Stimulated activated naive B cell treated with anti-CD40 and anti-IgM and Interleukin-4, amounts not matched to agents 10 μg/mL and 1 μg/mL and 100 μg/mL, for 72 hours (primary cell): ENCODE measurements around the gene NEMP2.
"Not testable (repeated sequence)": the region's sequence is repeated elsewhere in the genome, so short reads cannot be mapped to it uniquely, and the experiment has no call there.

ENCODE experiments used
- ATAC-seq, 2 donors: fragments of 150-1000 bp; cut with Tn5 transposase; replicated peaks; 2 replicates each; pipeline ENCODE4 v1.10.0; 2021; ENCODE audit warnings: moderate library complexity in 1 of 2
- DNase-seq: peaks from one replicate; pipeline ENCODE4 v3.0.0; 2021
- H3K27ac Mint-ChIP-seq: one replicate; pipeline ENCODE4 v1.8.0; 2022; ENCODE audit warnings: mild to moderate bottlenecking, mixed read lengths
- H3K27me3 Mint-ChIP-seq, 2 donors: one replicate each; pipeline ENCODE4 v1.8.0; 2022; ENCODE audit warnings: mixed read lengths in 2 of 2
- H3K36me3 Mint-ChIP-seq, 2 donors: one replicate each; pipeline ENCODE4 v1.8.0; 2022; ENCODE audit warnings: mixed read lengths in 2 of 2, mild to moderate bottlenecking in 1 of 2
- H3K4me1 Mint-ChIP-seq, 2 donors: one replicate each; pipeline ENCODE4 v1.8.0; 2022; ENCODE audit warnings: mixed read lengths in 2 of 2, mild to moderate bottlenecking in 1 of 2
- H3K4me3 Mint-ChIP-seq, 2 donors: one replicate each; pipeline ENCODE4 v1.8.0; 2022; ENCODE audit warnings: mild to moderate bottlenecking in 2 of 2, mixed read lengths in 2 of 2, moderate library complexity in 1 of 2
- H3K9me3 Mint-ChIP-seq, 2 donors: one replicate each; pipeline ENCODE4 v1.8.0; 2022; ENCODE audit warnings: mixed read lengths in 2 of 2, mild to moderate bottlenecking in 1 of 2

The NEMP2 gene

GRCh38 chr2:190526105-190526750 lies 8.3 kb downstream of the NEMP2 start:
- no peak for DNase-seq
- Mint-ChIP-seq H3K27ac (no peak overlapping the region), H3K4me3 (no peak overlapping the region), H3K36me3 (peaks cover 8 to 26% of the 10 kb centered on the region in 2 donors), H3K4me1 (peaks cover 35 to 47% of the 10 kb centered on the region in 2 donors), H3K9me3 (no peaks in the 10 kb centered on the region), H3K27me3 (no peaks in the 10 kb centered on the region)
- ATAC-seq, result no peak

- ATAC-seq, result no peak
Measured at GRCh38 chr2:190524928-190525327, 9.6 kb downstream of the NEMP2 start.

GRCh38 chr2:190519975-190520767 lies 14.4 kb downstream of the NEMP2 start:
- H3K4me3 Mint-ChIP-seq, result no peak overlapping the region
- no peak overlapping the region for H3K27ac Mint-ChIP-seq
- H3K36me3 Mint-ChIP-seq, result peaks cover 10 to 28% of the 10 kb centered on the region in 2 donors

More at GRCh38 chr2:190524928-190525327, 9.6 kb downstream of the NEMP2 start:
- H3K4me1 Mint-ChIP-seq, result peaks cover 33 to 45% of the 10 kb centered on the region in 2 donors
- no peak for DNase-seq
- no peak overlapping the region for H3K4me3 Mint-ChIP-seq
- no peak overlapping the region for H3K27ac Mint-ChIP-seq
- no peaks in the 10 kb centered on the region for H3K27me3 Mint-ChIP-seq
- H3K9me3 Mint-ChIP-seq, result no peaks in the 10 kb centered on the region
- peaks cover 10 to 36% of the 10 kb centered on the region in 2 donors for H3K36me3 Mint-ChIP-seq

DNA sequence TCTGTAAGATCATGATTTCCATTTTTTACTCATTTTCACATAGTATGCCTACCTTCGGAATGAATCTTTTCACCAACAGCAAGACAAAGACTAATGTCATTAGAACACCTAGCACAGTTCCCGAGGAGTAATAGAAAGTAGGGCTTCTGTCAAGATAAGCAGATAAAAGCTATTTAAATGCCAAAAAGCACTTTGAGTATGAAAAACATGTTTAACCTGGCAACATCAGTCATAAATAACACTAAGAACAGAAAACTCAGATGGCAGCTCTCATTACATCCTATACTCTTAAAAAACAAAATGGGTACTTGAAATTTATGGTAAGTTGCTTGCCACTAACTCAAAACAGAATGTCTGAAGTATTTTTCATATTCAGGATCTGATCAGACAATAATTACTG lies 17.1 kb downstream of the NEMP2 start:
- H3K27me3 Mint-ChIP-seq, result no peaks in the 10 kb centered on the region
- no peak overlapping the region for H3K27ac Mint-ChIP-seq
- no peaks in the 10 kb centered on the region for H3K9me3 Mint-ChIP-seq
- no peak for DNase-seq
- H3K4me1 Mint-ChIP-seq, result peaks cover 4 to 14% of the 10 kb centered on the region in 2 donors
- ATAC-seq, result no peak
- H3K4me3 Mint-ChIP-seq, result no peak overlapping the region
- H3K36me3 Mint-ChIP-seq, result peaks cover 7 to 31% of the 10 kb centered on the region in 2 donors

More at GRCh38 chr2:190519975-190520767, 14.4 kb downstream of the NEMP2 start:
- Mint-ChIP-seq H3K4me1 (peaks cover 4 to 14% of the 10 kb centered on the region in 2 donors), H3K9me3 (no peaks in the 10 kb centered on the region), H3K27me3 (no peaks in the 10 kb centered on the region)
- no peak for DNase-seq
- ATAC-seq, result no peak

GRCh38 chr2:190515687-190516086 lies 18.8 kb downstream of the NEMP2 start:
- Mint-ChIP-seq H3K4me1 (peaks cover 4 to 11% of the 10 kb centered on the region in 2 donors), H3K36me3 (peaks cover 3 to 19% of the 10 kb centered on the region in 2 donors), H3K9me3 (no peaks in the 10 kb centered on the region), H3K27me3 (no peaks in the 10 kb centered on the region), H3K4me3 (no peak overlapping the region), H3K27ac (no peak overlapping the region)
- no peak for DNase-seq
- ATAC-seq, result no peak

DNA sequence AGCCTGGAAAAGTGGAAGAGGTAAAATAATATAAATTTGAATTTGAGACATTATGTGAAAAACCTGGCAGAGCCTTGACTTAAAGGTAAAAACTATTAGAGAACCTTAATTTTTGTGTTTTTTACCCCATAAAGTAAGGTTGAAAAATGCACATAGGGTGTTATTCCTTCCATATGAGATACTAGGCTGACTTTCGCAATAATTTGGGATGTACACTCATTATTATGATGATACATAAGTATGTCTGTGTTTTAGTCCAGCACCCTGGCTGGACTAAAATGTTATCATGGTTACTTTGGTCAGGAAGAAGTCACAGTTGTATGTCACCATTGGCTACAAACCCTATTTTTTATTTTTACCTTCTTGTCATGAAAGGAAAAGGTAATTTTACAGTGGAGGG lies 19.8 kb downstream of the NEMP2 start:
- H3K9me3 Mint-ChIP-seq, result no peaks in the 10 kb centered on the region
- H3K36me3 Mint-ChIP-seq, result peaks cover 3 to 21% of the 10 kb centered on the region in 2 donors
- no peak for DNase-seq
- peaks cover 0 to 7% of the 10 kb centered on the region in 2 donors for H3K4me1 Mint-ChIP-seq
- H3K27me3 Mint-ChIP-seq, result no peaks in the 10 kb centered on the region
- no peak for ATAC-seq
- H3K4me3 Mint-ChIP-seq, result no peak overlapping the region
- no peak overlapping the region for H3K27ac Mint-ChIP-seq

DNA sequence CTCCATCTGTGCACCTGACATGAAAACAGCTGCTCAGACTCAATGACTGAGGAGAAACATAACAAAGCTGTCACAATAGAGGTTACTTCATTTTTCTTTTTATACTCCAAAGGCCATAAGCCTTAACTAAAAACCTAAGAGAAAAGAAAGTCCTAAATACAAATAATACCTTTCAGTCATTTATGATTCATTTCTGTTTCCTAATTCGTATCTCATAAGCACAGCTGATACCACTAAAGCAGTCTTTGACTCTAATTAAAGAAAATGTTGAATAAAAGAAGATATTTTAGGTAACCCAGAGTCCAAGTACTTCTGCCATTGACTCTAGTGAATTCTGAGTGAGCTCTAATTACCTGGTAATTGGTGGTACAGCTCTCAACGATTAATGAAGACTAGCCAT lies 20.6 kb downstream of the NEMP2 start:
- Mint-ChIP-seq H3K9me3 (no peaks in the 10 kb centered on the region), H3K36me3 (peaks cover 5 to 21% of the 10 kb centered on the region in 2 donors), H3K4me1 (peaks cover 2 to 11% of the 10 kb centered on the region in 2 donors), H3K4me3 (no peak overlapping the region), H3K27ac (peak overlapping the region; percentile 2), H3K27me3 (no peaks in the 10 kb centered on the region)
- DNase-seq (no peak), ATAC-seq (no peak)

DNA sequence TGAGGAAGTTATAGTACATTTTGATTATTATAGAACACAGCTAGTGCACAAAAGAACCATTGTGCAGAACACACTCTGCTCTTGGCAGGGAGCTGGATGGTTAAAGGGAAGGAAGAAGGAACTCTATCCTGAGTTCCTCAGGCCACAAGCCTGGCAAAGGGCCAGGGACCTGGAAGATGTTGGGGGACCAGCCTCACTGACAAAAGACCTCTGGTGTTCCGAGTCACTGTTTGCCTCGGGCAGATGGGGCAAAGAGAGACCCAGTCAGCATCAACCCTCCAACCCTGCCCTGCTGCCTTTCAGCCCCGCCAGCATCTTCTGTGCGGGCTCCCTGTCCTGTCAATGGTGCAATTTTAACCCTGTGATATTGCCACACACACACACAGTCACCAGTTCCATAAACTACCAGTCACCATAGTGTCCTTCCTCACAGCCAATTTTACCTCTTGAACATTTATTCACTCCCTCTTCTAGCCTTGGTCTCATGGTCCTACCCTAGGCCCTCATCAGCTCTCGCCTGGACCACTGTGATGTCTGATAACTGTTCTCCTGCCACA lies 21.9 kb downstream of the NEMP2 start:
- peaks cover 2 to 13% of the 10 kb centered on the region in 2 donors for H3K4me1 Mint-ChIP-seq
- DNase-seq, result no peak
- H3K27ac Mint-ChIP-seq, result no peak overlapping the region
- no peak for ATAC-seq
- H3K36me3 Mint-ChIP-seq, result peaks cover 5 to 21% of the 10 kb centered on the region in 2 donors
- no peak overlapping the region for H3K4me3 Mint-ChIP-seq
- no peaks in the 10 kb centered on the region for H3K9me3 Mint-ChIP-seq
- no peaks in the 10 kb centered on the region for H3K27me3 Mint-ChIP-seq

DNA sequence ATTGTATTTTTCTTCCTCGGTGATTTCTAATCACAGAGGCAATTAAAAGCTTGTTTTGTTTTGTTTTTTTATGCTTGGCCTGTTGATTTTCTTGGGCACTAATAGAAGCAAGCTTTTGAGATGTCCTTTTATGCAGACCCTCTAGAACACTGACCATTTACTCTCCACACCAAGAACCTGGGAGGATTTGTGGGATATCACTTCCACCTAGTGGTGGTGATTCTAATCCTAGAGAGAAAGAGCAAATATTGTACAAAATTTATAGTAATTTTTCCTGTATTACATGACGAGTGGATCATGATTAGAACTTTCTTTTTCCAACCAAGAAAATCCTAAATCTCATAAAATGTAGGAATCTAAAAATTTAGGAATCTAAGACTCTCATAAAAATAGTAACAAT lies 23.4 kb downstream of the NEMP2 start:
- no peak overlapping the region for H3K27ac Mint-ChIP-seq
- ATAC-seq, result no peak
- peaks cover 10 to 24% of the 10 kb centered on the region in 2 donors for H3K4me1 Mint-ChIP-seq
- no peaks in the 10 kb centered on the region for H3K27me3 Mint-ChIP-seq
- DNase-seq, result no peak
- no peak overlapping the region for H3K4me3 Mint-ChIP-seq
- peaks cover 5 to 29% of the 10 kb centered on the region in 2 donors for H3K36me3 Mint-ChIP-seq
- H3K9me3 Mint-ChIP-seq, result no peaks in the 10 kb centered on the region

DNA sequence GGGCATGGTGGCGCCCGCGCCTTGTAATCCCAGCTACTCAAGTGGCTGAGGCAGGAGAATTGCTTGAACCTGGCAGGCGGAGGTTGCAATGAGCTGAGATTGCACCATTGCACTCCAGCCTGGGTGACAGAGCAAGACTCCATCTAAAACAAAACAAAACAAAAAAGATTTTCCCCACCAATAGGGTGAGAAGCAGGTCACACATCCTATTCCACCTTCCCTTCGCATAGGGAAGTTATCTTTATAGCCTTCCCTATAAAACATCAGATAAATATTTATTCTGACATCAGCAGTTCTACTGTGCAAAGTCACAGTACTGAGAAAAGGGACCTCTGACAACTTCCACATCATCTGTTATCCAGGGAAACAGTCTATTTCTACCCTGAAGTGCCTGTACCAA lies 24.6 kb downstream of the NEMP2 start:
- not testable (repeated sequence) for H3K27ac Mint-ChIP-seq, H3K4me3 Mint-ChIP-seq, ATAC-seq, H3K9me3 Mint-ChIP-seq, H3K27me3 Mint-ChIP-seq, DNase-seq
- Mint-ChIP-seq H3K4me1 (peaks cover 15 to 25% of the 10 kb centered on the region in 2 donors), H3K36me3 (peaks cover 5 to 29% of the 10 kb centered on the region in 2 donors)

DNA sequence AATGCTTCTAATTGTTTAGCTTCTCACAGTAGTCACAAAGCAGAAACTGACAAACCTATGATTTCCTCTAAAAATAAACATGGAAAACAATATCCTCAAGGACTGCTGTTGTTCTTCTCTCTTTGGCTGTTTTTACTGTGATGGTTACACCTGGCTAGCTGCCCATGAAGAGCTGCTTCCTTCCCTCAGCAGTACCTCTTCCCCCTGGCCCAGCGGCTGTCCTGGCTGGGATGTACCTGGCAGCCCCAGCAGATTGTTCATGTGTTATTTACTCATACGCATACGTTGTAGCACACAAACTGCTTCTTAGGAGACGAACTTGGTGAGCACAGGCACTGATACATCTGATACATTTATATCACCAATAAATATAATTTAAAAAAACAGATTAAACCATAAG lies 27.4 kb downstream of the NEMP2 start:
- H3K4me1 Mint-ChIP-seq, result peaks cover 18 to 30% of the 10 kb centered on the region in 2 donors
- peaks cover 10 to 32% of the 10 kb centered on the region in 2 donors for H3K36me3 Mint-ChIP-seq
- ATAC-seq, result no peak
- H3K4me3 Mint-ChIP-seq, result no peak overlapping the region
- H3K27ac Mint-ChIP-seq, result peak overlapping the region; percentile 47
- H3K9me3 Mint-ChIP-seq, result no peaks in the 10 kb centered on the region
- no peaks in the 10 kb centered on the region for H3K27me3 Mint-ChIP-seq
- DNase-seq, result no peak

DNA sequence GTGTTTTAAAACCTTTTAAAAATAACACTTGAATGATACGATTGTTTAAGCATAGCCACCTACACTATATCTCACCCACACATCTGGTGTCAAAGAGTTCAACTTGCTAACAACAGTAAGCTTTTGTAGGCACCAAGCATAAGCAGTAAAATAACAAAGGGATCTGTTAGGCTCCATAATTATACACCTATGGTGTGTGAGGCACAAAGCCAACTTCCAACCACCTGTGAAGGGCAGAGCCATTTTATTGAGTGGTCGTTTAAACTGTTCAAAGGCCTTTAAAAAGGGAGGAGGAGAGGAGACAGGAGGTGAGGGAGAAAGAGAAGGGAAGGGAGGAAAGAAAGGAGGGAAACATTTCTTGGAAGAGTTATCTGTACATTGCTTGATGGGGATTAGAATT lies 27.9 kb downstream of the NEMP2 start:
- no peak overlapping the region for H3K4me3 Mint-ChIP-seq
- H3K27ac Mint-ChIP-seq, result no peak overlapping the region
- H3K27me3 Mint-ChIP-seq, result no peaks in the 10 kb centered on the region
- no peaks in the 10 kb centered on the region for H3K9me3 Mint-ChIP-seq
- DNase-seq (no peak), ATAC-seq (no peak)
- peaks cover 18 to 31% of the 10 kb centered on the region in 2 donors for H3K4me1 Mint-ChIP-seq
- H3K36me3 Mint-ChIP-seq, result peaks cover 10 to 32% of the 10 kb centered on the region in 2 donors

DNA sequence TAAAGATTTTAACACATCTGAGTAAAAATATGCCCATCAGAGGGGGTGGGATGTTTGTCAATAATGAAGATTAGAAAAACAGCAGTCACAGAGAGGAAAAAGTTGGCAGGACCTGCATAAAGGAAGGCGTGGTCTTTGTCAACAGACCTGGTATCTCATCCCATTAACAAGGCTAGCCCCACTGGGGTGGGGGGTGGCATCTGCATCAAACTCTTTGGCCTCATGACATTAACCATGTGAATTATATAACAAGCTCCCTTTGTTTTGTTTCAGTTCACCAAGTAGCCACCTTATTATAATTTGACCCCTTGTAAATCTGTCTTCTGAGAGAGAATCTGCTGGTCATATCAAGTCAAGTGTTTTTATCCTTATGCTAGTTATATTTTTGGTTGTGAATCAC lies 28.8 kb downstream of the NEMP2 start:
- H3K27me3 Mint-ChIP-seq, result no peaks in the 10 kb centered on the region
- no peak for ATAC-seq
- peaks cover 14 to 36% of the 10 kb centered on the region in 2 donors for H3K36me3 Mint-ChIP-seq
- H3K9me3 Mint-ChIP-seq, result no peaks in the 10 kb centered on the region
- H3K4me1 Mint-ChIP-seq, result peaks cover 19 to 38% of the 10 kb centered on the region in 2 donors
- no peak overlapping the region for H3K4me3 Mint-ChIP-seq
- no peak for DNase-seq
- no peak overlapping the region for H3K27ac Mint-ChIP-seq

- peaks cover 19 to 36% of the 10 kb centered on the region in 2 donors for H3K36me3 Mint-ChIP-seq
- no peaks in the 10 kb centered on the region for H3K9me3 Mint-ChIP-seq
- peaks cover 19 to 43% of the 10 kb centered on the region in 2 donors for H3K4me1 Mint-ChIP-seq
- H3K27me3 Mint-ChIP-seq, result no peaks in the 10 kb centered on the region
- no peak overlapping the region for H3K4me3 Mint-ChIP-seq
- ATAC-seq, result no peak
- no peak overlapping the region for H3K27ac Mint-ChIP-seq
- no peak for DNase-seq
Measured at GRCh38 chr2:190504912-190505311, 29.6 kb downstream of the NEMP2 start.
